Measurements from ENCODE around the gene MCRIP2. TPM values are rescaled to one million over a fixed set of nuclear protein-coding genes. Genes with fewer than 3 reads are reported as not detected.

Gene MCRIP2
- total RNA-seq, 4 donors from 2014 or later: 19.2 to 60.7 (median 39.7) TPM

DNA sequence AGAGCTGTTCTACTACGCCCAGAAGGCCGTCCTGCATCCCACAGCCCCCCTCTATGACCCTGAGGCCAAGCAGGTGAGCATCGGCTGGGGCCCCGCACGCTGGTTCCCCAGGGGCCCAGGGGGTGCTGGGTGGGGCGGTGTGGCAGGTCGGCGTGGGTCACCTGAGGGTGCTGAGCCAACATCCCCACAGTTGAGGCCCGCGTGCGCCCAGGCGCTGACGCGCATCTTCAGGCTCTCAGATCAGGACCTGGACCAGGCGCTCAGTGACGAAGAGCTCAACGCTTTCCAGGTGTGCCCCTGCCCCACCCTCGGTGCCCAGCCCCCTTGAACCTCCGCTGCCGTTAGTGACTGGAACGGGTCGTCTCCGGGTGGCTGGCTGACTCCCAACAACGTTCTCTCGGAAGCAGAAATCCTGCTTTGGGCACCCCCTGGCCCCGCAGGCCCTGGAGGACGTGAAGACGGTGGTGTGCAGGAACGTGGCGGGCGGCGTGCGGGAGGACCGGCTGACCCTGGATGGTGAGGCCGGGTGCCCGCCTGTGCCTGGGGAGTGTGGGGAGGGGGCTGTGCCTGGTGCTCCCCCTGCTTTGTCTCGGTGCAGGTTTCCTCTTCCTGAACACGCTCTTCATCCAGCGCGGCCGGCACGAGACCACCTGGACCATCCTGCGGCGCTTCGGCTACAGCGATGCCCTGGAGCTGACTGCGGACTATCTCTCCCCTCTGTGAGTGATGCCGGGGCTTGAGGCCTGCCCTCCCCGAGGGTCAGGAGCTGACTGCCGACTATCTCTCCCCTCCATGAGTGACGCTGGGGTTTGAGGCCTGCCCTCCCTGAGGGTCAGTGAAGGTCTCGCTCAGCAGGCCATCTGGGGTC, 29.1 kb downstream of the MCRIP2 start:
- TF ChIP-seq CTCF (IDR thresholded peaks at IDR 0.05; ENCODE audit: low read depth): no peak

DNA sequence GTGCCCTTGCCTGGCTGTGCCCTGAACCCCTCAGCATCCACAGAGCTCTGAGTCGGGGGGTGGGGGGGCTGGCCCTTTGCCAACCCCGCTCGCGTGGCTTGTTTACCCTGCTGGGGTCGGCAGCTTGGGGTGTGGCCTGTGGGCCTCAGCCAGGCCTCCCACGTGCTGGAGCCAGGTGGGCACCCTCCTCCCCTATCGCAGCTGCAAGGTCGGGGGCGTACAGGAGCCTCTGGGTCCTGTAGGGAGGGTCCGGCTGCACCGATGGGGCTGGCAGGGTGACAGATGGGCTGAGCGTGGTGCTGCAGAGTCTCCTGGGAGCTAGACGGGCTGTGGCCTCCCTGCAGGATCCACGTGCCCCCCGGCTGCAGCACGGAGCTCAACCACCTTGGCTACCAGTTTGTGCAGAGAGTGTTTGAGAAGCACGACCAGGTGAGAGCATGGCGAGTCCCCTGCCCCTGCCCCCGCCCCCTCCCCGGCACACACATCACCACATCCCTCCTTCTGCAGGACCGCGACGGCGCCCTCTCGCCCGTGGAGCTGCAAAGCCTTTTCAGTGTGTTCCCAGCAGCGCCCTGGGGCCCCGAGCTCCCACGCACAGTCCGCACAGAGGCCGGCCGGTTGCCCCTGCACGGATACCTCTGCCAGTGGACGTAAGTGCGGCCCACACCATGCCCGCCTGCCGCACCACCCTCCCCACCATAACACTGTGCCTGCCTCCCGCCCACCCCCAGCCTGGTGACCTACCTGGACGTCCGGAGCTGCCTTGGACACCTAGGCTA, 29.9 kb downstream of the MCRIP2 start:
- no peak for TF ChIP-seq CTCF (IDR thresholded peaks at IDR 0.05; ENCODE audit: low read depth)

- TF ChIP-seq CTCF (IDR thresholded peaks at IDR 0.05; ENCODE audit: low read depth): no peak
These were observed 30.7 kb downstream of the MCRIP2 start for GRCh38 chr16:672371-672770.

DNA sequence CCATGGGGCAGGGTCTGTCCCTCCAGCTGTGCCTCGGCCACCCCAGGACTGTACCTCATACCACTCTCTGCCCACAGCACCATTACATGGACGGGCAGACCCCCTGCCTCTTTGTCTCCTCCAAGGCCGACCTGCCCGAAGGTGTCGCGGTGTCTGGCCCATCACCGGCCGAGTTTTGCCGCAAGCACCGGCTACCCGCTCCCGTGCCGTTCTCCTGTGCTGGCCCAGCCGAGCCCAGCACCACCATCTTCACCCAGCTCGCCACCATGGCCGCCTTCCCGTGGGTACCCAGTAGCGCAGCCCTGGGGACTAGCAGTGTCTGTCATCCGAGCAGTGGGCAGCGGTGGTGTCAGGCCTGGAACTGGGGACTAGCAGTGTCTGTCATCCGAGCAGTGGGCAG, 31.2 kb downstream of the MCRIP2 start:
- TF ChIP-seq CTCF (IDR thresholded peaks at IDR 0.05; ENCODE audit: low read depth): no peak

- no peak for TF ChIP-seq CTCF (IDR thresholded peaks at IDR 0.05; ENCODE audit: low read depth)
These were observed 31.9 kb downstream of the MCRIP2 start for GRCh38 chr16:673399-673991.

DNA sequence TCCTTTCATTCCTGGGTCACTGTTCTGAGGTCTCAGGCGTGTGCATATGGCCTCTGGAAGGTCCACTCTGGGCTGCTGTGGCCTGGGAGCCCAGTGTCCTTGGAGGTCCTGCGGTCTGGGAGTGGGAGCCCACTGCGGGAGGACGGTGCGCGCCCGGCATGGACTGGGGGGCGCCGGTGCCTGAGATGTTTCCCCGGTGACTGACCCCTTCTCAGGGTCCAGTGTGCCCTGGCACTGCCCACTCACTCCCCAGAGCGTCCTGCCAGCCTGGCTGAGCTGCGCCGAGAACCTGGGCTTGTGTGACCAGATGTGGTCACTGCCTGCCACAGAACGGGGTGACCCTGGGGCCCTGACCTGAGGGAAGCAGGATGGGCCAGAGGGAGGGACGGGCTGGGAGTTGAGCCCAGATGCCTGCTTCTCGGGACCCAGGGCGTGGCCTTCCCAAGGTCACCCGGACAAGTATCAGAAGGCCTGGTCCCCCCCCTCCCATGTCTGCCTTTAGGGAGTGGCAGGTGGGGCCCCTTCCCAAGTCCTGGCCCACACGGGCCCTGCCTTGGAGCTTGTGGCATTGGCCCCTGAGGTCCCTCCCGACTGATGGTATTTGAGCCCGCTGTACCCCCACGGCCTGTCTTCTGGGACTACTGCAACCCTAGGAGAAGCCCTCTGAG, 32.7 kb downstream of the MCRIP2 start:
- no peak for TF ChIP-seq CTCF (IDR thresholded peaks at IDR 0.05; ENCODE audit: low read depth)

All from subcutaneous adipose tissue (tissue), 4 donors.